K562 (cell line): Measurements from ENCODE around the gene SGSH. TPM values are rescaled to one million over a fixed set of nuclear protein-coding genes. Genes with fewer than 3 reads are reported as not detected.

ENCODE experiments used
- ATAC-seq: fragments of 200-7000 bp; cut with Tn5 transposase; 3 replicates; pipeline ENCODE4 v1.9.1; 2020; ENCODE audit warnings: moderate library complexity
- BruUV-seq: library from RNA; stranded (reverse); fragments of 400-500 nt; replicated peaks from 2 replicates; lab custom pipeline; 2021; lab: Mats Ljungman, UMichigan
- CTCF ChIA-PET: fragments of 300-600 bp; formaldehyde crosslinking; extraction: SDS; loops from one replicate; lab custom pipeline; 2021; ENCODE audit warnings: low intra/inter-chr PET ratio; lab: Yijun Ruan, JAX
- POLR2A ChIA-PET: fragments of 300-600, 350-650 bp; sonication (Branson Sonifier 250); formaldehyde crosslinking; extraction: SDS; loops from one replicate; lab custom pipeline; 2021; ENCODE audit warnings: antibody characterized with exemption, inconsistent platforms; lab: Yijun Ruan, JAX
- DNase-seq, 4 experiments: peaks; one replicate each; pipeline versions ENCODE4 v3.0.0 to v3.0.0-alpha.2; 2011 to 2018; ENCODE audit warnings: low spot score in 3 of 4, mixed read lengths in 3 of 4; ENCODE audit errors: extremely low read depth in 1 of 4
- FAIRE-seq: peaks from 2 replicates; lab custom pipeline; 2011; peaks lifted over from hg19 to GRCh38; lab: Jason Lieb, UNC
- H2AFZ ChIP-seq: 2 replicates; pipeline ENCODE4 v1.6.0; 2011; ENCODE audit warnings: low read depth, low read length, control low read depth, inconsistent platforms
- H3K27ac ChIP-seq: fragments of 200-600 bp; 3 replicates; pipeline ENCODE4 v1.8.0; 2011; ENCODE audit warnings: low read depth, mild to moderate bottlenecking, control low read depth, inconsistent platforms, low read length, moderate library complexity, mixed read lengths; ENCODE audit errors: extremely low read depth
- H3K27me3 ChIP-seq, 2 experiments: fragments of 300-600 bp in 1 of 2; 2 replicates in 1 of 2; 3 replicates in 1 of 2; pipeline versions ENCODE4 v1.6.0 to v1.8.0; 2011; ENCODE audit warnings: inconsistent platforms in 2 of 2, low read length in 2 of 2, mild to moderate bottlenecking in 1 of 2, mixed read lengths in 1 of 2, moderate library complexity in 1 of 2; ENCODE audit not compliant: control insufficient read depth in 2 of 2, insufficient read depth in 2 of 2
- H3K36me3 ChIP-seq: fragments of 300-600 bp; 3 replicates; pipeline ENCODE4 v1.8.0; 2011; ENCODE audit warnings: mild to moderate bottlenecking, low read length, inconsistent platforms; ENCODE audit not compliant: control insufficient read depth, insufficient read depth
- H3K4me1 ChIP-seq, 2 experiments: fragments of 200-600 bp in 1 of 2; replicated peaks in 1 of 2; 2 replicates in 1 of 2; 3 replicates in 1 of 2; pipeline versions ENCODE4 v1.5.1 to v1.8.0; 2011; ENCODE audit warnings: inconsistent platforms in 2 of 2, low read length in 2 of 2, mild to moderate bottlenecking in 1 of 2, mixed read lengths in 1 of 2, moderate library complexity in 1 of 2; ENCODE audit not compliant: control insufficient read depth in 2 of 2, insufficient read depth in 2 of 2
- H3K4me2 ChIP-seq: 2 replicates; pipeline ENCODE4 v1.6.1; 2011; ENCODE audit warnings: low read length, control low read depth, inconsistent platforms, mixed read lengths; ENCODE audit not compliant: insufficient read depth
- H3K4me3 ChIP-seq: fragments of 200-600 bp; sonication (generic), shearing (Covaris generic); 2 replicates; pipeline ENCODE4 v1.5.1; 2016; ENCODE audit warnings: control low read depth, inconsistent platforms
- H3K79me2 ChIP-seq: fragments of 200-600 bp; 3 replicates; pipeline ENCODE4 v1.8.0; 2011; ENCODE audit warnings: low read length, inconsistent platforms; ENCODE audit not compliant: control insufficient read depth, insufficient read depth
- H3K9ac ChIP-seq, 2 experiments: 2 replicates each; pipeline versions ENCODE4 v1.6.0 to v1.6.1; 2011; ENCODE audit warnings: low read depth in 2 of 2, low read length in 2 of 2, control low read depth in 1 of 2, inconsistent platforms in 1 of 2, mild to moderate bottlenecking in 1 of 2, mixed read lengths in 1 of 2; ENCODE audit not compliant: insufficient read depth in 1 of 2
- H3K9me1 ChIP-seq: one replicate; pipeline ENCODE4 v1.6.0; 2011; ENCODE audit warnings: inconsistent platforms, mild to moderate bottlenecking, low read length, moderate library complexity; ENCODE audit not compliant: control insufficient read depth, insufficient read depth
- H3K9me3 ChIP-seq: replicated peaks from 2 replicates; pipeline ENCODE4 v1.5.1; 2011; ENCODE audit warnings: low read depth, low read length, inconsistent platforms; ENCODE audit not compliant: control insufficient read depth, insufficient read depth
- H4K20me1 ChIP-seq: replicated peaks from 2 replicates; pipeline ENCODE4 v1.6.1; 2011; ENCODE audit warnings: low read length, inconsistent platforms, mixed read lengths; ENCODE audit not compliant: control insufficient read depth, insufficient read depth
- EZH2 ChIP-seq: IDR thresholded peaks from 2 replicates; pipeline ENCODE4 v1.6.1; 2012; ENCODE audit warnings: low read depth, mild to moderate bottlenecking, inconsistent platforms, low read length, borderline replicate concordance
- PKNOX1 ChIP-seq: fragments of 450-650 bp; IDR thresholded peaks from 2 replicates; pipeline ENCODE4 v1.6.1; 2016
- WGBS: fragments of 100-300 bp; shearing (Covaris generic); methylation state at CpG from one replicate; pipeline ENCODE4 v1.1.6; 2016; ENCODE audit warnings: low coverage, mixed read lengths; ENCODE audit not compliant: insufficient coverage; ENCODE audit errors: missing lambda C conversion rate; 5-methylcytosine and 5-hydroxymethylcytosine counted together
- in situ Hi-C: fragments of 300-500 bp; cut with MboI; formaldehyde crosslinking; loops from 4 replicates; pipeline ENCODE4 v1.15.0; 2018; ENCODE audit warnings: inconsistent platforms, mixed read lengths
- intact Hi-C: fragments of 100-400 bp; cut with micrococcal nuclease; formaldehyde crosslinking; loops from 2 replicates; pipeline ENCODE4 v1.14.2; 2022
- polyA plus RNA-seq, 8 experiments: library from polyadenylated mRNA; depleted of rRNA in 4 of 8; stranded (reverse) in 5 of 8; unstranded in 3 of 8; fragments of >200 nt; fragmentation: Nextera tagmentation in 2 of 8; fragmentation: Illumina TruSeq in 1 of 8; extraction: Ambion mirVana in 2 of 8; extraction: Trizol in 1 of 8; gene quantifications; 2 replicates each; pipeline versions ENCODE4 v1.2.1 to v1.2.3, GENCODE V29; 2011 to 2014; ENCODE audit warnings: inconsistent platforms in 1 of 8, missing spikeins in 1 of 8
- total RNA-seq, 7 experiments: library from RNA; depleted of rRNA in 6 of 7; stranded (reverse); fragments of >200 nt in 6 of 7; fragmentation: Illumina TruSeq in 2 of 7; extraction: Trizol in 2 of 7; gene quantifications; 2 replicates each; pipeline versions ENCODE4 v1.2.1 to v1.2.3, GENCODE V29; 2011 to 2021; ENCODE audit warnings: low replicate concordance in 1 of 7

The SGSH gene
- total and polyA plus RNA-seq, 9 of the 15 experiments (the other 6 are each of a cell fraction or from before 2014, with no cell fraction given) = 0.25 to 15.7 (median 4.9) TPM

GRCh38 chr17:80191192-80191591 lies 28.9 kb downstream of the SGSH start:
- WGBS = 18% methylated on average over 19 of the region's 20 CpGs
- CTCF ChIA-PET = no interaction called here
- intact Hi-C loops = loop anchor here (5.0 kb wide), 1 partner anchor 109 kb away; no protein-coding TSS in a partner anchor

More at GRCh38 chr17:80191192-80191591, 28.9 kb downstream of the SGSH start:
- peaks cover 0 to 26% of the 10 kb centered on the region in 2 experiments; a peak in 3 of 5 replicates for H3K4me1 ChIP-seq
- H3K79me2 ChIP-seq = no peaks in the 10 kb centered on the region
- no peak for DNase-seq
- no peaks in the 10 kb centered on the region for H4K20me1 ChIP-seq
- no TSS peak for BruUV-seq
- no peak overlapping the region for H3K9ac ChIP-seq
- TF ChIP-seq PKNOX1 = no peak
- peak; percentile 3; the same call in 1 of the 2 replicates for TF ChIP-seq EZH2
- TF ChIP-seq, all 486 proteins: peak for 1
- Histone ChIP-seq H3K4me3 (no peak overlapping the region), H3K27me3 (peaks cover 75 to 98% of the 10 kb centered on the region in 2 experiments), H2AFZ (no peak overlapping the region), H3K9me3 (no peaks in the 10 kb centered on the region; the same call in 1 of the 2 replicates), H3K4me2 (no peak overlapping the region), H3K36me3 (no peaks in the 10 kb centered on the region), H3K9me1 (no peaks in the 10 kb centered on the region), H3K27ac (no peak overlapping the region)
- FAIRE-seq (no peak), ATAC-seq (peak; percentile 37)
- in situ Hi-C loops = loop anchor here (10.0 kb wide), 1 partner anchor 794 kb away; no protein-coding TSS in a partner anchor
- POLR2A ChIA-PET = interaction anchor here (0.5 to 1.3 kb wide), 8 partner anchors 9 to 352 kb away, joined by 3 to 5 read pairs (median 4); partner anchors contain the start of gene CBX4
